ENCODE measurements around the gene MAP1S.
"Not testable (repeated sequence)": the region's sequence is repeated elsewhere in the genome, so short reads cannot be mapped to it uniquely, and the experiment has no call there.

Gene MAP1S

DNA sequence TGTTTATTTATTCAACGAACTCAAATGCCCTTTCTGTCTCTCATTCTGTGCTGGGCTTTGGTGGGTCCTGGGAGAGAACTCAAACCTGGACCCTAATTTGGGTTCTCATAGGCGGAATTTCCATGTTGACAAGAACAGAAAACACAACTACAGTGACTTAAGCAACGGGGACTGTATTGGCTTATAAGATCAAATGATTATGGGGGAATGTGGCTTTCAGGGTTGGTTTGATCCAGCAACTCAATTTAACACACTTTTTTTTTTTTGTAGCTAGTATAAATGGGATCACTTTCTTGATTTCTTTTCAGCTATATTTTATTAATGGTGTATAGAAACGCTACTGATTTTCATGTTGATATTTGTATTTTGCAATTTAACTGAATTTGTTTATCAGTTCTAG lies 41.9 kb downstream of the MAP1S start:
- no peak for DNase-seq (ENCODE audit: extremely low read depth in 1 of 2, low read depth in 1 of 2)

DNA sequence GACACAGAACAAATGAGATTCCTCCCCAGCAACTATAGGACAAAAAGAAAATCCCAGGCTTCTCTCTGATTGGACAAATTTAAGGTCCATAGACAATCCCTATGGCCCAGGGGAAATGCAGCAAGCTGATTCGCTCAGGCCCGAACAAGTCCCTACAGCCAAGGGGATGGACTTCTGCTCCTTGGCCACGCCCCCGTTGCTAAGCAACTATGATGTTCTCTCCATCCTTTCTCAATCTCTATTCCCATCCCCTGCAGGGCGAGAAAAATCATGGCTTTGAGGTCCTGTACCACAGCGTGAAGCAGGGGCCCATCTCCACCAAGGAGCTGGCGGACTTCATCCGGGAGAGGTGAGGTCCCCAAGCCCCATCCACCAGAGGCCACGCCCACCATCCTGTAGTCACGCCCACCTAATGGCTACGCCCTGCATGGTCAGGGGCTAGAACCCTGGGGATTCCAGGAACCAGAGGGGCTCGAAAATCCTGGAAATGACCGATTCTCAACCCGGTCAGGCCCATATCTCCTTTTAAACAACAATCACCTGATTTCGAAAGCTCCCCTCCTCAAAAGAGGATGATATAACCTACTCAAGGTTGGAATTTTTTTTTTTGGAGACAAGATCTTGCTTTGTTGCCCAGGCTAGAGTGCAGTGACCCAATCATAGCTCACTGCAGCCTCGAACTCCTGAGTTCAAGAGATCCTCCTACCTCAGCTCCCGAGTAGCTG lies 43.4 kb downstream of the MAP1S start:
- DNase-seq (ENCODE audit: extremely low read depth in 1 of 2, low read depth in 1 of 2): no peak

DNA sequence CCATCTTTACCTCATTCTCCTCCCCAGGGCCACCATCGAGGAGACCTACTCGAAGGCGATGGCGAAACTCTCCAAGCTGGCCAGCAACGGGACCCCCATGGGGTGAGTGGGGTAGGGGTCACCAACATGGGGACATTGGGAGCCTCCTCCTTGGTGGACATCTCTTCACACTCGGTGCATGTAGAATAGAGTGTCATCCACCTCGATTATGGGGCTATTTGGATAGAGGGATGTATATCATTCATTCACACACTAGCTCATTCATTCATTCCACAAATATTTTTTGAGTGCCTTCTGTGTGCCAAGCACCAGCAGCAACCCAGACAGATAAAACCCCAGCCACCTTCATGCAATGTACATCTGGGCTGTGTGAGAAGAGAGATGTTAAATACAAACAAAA lies 45.1 kb downstream of the MAP1S start:
- no peak for DNase-seq (ENCODE audit: extremely low read depth in 1 of 2, low read depth in 1 of 2)

DNA sequence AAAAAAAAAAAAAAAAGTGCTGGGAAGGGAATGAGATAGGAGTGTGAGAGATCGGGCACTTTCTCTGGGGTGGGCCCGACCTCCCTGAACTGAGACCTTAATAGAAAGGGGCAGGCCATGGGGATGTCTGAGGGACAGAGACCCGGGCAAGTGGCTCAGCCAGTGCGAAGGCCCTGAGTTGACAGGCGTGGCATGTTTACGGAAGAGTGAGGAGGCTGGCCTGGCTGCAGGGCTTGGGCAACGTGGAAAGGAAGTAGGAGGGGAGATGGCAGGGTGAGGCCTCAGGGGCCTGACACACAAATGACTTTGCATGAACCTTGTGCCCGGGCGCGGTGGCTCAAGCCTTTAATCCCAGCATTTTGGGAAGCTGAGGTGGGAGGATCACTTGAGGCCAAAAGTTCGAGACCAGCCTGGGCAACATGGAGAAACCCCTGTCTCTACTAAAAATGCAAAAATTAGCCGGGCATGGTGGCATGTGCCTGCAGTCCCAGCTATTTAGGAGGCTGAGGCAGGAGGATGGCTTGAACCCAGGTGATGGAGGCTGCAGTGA lies 45.9 kb downstream of the MAP1S start:
- no peak for DNase-seq (ENCODE audit: extremely low read depth in 1 of 2, low read depth in 1 of 2)

DNA sequence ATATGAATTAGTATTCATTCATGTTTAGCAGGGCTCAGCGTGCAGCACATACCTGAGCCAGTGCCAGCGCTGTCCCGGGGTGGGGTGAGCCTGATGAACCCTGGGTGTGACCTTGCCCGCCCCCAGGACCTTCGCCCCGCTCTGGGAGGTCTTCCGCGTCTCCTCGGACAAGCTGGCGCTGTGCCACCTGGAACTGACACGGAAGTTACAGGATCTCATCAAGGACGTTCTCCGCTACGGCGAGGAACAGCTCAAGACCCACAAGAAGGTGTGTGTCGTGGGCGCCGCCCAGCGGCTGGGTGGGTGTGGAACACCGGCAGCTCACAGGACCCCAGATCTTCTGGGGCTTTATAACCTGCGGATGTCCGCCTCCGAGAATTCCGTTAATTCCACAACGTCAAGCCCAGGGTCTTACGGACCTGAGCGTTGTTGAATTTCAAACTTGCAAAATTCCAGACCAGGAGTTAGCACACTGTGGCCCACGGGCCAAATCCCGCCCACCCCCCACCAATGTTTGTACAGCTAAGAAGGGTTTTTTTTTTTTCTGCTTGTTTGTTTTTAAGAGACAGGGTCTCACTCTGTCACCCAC lies 47.4 kb downstream of the MAP1S start:
- DNase-seq (ENCODE audit: extremely low read depth in 1 of 2, low read depth in 1 of 2): no peak

DNA sequence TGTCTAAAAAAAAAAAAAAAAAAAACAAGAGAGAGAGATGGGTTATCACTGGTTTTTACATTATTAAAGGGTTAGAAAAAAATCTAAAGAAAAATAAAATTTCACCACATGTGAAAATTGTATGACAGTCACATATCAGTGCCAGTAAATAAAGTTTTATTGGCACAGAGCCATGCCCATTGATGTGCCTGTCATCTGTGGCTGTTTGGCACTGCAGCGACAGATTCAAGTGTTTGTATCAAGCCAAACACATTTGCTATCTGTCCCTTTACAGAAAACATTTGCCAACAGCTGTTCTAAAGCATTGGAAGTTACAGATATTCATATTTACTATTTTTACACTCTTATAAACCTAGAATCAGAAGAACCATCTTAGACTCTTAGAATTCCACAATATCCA lies 48.3 kb downstream of the MAP1S start:
- no peak for DNase-seq (ENCODE audit: extremely low read depth in 1 of 2, low read depth in 1 of 2)

DNA sequence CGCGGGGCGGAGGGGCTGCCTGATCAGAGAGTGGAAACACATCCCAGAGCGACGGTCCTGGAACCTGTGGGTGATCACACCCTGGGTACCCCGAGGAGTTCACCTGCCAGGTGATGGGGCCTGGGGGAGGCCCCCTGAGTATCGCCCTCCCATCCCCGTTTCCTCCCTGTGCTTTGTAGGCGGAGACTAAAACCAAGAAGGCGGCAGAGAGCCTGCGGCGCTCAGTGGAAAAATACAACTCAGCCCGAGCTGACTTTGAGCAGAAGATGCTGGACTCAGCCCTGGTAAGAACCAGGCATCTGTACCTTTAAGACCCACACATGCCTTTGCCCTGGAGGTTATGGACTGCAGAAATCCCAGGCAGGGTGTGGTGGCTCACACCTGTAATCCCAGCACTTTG lies 51.3 kb downstream of the MAP1S start:
- no peak for DNase-seq (ENCODE audit: extremely low read depth in 1 of 2, low read depth in 1 of 2)

DNA sequence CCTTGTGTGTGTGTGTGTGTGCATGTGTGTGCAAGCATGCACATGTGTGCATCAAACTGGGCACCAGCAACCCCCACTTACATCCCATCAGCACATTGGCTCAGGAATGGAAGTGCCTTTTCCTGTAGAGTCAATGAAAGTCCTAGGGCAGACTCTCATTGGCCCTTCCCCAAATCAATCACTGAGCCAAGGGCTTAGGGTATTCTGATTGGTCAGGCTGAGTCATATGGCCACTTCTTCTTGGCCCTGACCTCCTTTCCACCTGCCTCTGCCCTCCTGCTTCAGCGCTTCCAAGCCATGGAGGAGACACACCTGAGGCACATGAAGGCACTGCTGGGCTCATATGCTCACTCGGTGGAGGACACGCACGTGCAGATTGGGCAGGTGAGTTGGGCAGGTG lies 52.9 kb downstream of the MAP1S start:
- DNase-seq (ENCODE audit: extremely low read depth in 1 of 2, low read depth in 1 of 2): no peak

DNA sequence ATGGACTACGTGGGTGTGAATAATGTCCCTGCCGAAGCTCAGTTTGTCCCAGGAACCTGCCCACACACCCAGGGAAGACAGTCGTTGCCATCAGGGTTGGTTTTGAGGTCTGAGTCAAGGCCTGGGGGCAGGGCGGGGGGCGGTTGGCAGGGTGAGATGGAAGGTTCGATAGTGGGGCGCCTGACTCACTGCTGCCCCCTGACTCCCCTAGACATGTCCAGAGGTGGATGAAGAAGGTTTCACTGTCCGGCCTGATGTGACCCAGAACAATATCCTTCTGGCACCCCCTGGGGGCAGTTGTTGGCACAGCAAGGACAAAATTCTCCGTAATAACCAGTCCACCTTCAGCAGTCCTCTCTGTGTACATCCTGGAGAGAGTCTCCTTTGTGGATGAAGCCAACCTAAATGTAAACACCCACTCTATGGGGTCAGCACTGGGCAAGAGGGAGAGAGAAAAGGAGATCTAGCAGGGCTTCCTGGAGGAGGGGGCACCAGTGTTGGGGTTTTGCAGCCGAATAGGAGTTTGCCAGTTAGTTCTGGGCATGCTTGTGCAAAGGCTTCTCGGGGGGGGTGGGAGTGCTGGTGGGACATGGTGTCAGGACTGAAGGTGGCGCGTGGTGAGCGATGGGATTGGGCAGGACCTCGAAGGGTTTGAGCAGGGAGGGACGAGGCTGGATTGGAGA lies 56.1 kb downstream of the MAP1S start:
- no peak for DNase-seq (ENCODE audit: extremely low read depth in 1 of 2, low read depth in 1 of 2)

DNA sequence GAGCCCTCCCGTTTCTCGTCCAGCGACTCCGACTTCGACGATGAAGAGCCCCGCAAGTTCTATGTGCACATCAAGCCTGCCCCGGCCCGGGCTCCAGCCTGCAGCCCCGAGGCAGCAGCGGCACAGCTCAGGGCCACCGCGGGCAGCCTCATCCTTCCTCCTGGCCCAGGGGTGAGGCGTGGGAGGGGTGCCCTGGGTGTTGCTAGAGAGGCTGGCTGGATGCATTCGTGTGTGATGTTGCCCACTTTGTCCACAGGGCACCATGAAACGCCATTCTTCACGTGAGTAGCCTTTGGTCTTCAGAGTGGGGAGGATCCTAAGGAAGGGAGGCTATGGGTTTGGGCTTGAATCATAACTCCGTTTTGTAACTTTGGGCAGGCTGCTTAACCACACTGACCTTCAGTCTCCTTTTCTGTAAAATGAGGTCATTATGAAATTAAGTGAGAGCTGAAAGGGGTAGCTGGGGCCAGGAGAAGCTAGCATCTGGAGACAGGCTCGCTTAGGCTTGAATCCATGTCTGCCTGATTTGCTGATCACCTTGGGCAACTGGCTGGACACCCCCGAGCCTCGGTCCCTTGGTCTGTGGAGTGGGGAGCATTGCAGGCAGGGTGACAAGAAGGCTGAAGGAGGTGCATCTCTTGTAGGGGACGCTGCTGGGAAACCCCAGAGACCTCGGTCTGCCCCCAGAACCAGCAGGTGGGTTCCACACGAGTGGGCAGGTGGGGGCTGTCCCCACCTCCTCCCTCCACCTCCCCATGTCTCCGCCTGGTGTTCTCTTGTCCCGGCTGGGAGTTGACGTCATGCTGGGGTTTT lies 56.9 kb downstream of the MAP1S start:
- DNase-seq (ENCODE audit: extremely low read depth in 1 of 2, low read depth in 1 of 2): no peak

DNA sequence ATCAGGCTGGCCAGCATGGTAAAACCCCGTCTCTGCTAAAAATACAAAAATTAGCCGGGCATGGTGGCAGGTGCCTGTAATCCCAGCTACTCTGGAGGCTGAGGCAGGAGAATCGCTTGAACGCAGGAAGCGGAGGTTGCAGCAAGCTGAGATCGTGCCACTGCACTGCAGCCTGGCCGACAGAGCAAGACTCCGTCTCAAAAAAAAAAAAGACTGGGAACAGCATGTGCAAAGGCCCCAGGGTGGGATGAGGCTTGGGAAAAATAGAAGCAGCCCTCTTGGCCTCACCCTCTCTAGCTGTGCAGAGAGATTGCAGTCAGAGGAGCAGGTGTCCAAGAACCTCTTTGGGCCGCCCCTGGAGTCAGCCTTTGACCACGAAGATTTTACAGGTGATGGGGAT lies 58.6 kb downstream of the MAP1S start:
- DNase-seq (ENCODE audit: extremely low read depth in 1 of 2, low read depth in 1 of 2): not testable (repeated sequence)

DNA sequence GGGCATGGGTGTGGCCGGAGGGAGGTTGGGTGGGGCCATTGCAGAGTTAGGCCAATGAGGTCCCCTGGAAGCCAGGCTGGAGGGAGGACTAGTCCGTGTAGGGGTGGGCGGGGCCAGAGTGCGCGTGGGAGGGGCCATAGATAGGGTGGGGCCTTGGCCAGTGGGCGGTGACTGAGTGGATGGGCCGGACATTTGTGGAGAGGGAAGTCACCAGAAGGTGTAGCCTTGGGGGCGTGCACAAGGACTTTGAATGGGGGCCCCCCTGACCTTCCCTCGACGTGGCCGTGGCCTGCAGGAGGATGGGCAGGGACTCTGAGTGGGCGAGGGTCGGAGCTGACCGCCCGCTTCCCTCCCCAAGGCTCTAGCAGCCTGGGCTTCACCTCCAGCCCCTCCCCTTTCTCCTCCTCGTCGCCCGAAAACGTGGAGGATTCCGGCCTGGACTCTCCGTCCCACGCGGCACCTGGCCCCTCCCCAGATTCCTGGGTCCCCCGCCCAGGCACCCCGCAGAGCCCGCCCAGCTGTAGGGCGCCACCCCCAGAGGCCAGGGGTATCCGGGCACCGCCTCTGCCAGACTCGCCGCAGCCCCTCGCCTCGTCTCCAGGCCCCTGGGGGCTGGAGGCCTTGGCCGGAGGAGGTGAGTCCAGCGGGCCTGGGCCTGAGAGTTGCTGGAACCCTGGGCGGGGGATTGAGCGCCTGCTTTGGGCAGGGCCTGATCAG lies 59.1 kb downstream of the MAP1S start:
- peak; percentile 39 to 54 for DNase-seq (ENCODE audit: extremely low read depth in 1 of 2, low read depth in 1 of 2)

DNA sequence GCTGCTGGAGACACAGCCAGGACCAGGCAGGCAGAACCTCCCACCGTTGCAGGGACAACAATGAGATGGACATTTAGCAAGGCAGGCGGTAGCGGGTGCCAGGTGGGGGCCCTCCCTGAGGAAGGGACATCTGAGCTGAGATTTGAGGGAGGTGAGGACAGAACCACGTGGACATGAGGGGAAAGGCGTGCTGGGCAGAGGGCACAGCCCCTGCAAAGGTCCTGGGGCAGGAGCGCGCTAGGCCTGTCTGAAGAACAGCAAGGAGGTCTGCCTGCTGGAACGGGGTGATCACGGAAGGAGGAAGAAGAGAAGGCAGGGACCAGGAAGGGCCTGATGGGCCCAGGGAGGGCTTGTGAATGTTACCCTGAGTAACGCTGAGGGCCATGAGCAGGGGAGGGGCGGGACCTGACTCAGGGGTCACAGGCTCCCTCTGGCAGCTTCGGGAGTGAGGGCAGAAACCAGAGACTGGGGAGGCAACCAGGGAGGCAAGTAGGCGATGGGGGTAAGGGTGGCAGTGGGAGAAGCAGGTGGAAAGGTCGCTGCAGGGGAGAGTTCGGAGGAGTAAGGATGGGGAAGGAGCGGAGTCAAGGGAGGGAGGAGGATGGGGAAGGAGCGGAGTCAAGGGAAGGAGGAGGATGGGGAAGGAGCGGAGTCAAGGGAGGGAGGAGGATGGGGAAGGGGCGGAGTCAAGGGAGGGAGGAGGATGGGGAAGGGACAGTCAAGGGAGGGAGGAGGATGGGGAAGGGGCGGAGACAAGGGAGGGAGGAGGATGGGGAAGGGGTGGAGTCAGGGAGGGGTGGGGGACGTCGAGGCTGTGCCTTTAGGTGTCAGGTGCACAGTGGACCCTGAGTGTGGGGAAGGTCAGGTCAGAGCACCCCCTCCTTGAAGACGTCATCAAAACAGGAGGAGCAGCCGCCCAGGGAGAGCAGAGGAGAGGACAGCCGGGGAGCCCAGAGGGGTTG lies 60.0 kb downstream of the MAP1S start:
- no peak for DNase-seq (ENCODE audit: extremely low read depth in 1 of 2, low read depth in 1 of 2)

DNA sequence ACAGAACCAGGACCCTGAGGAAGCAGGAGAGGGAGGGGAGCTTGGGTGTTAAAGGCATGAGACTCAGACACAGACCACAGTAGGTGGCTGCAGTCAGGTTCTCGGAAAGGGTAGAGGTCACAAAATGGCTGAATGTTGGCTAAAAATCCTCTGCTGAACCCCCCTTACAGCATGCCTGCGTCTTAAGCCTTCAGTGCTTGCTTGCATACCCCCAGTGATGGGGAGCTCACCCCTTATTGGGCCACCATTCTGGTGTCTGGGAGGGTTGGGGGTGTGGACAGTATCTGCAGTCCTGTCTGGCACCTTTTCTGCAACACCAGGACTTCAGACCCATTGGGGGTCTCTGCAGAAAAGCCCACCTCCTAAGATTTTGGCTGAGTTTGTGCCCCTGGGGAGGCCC lies 61.5 kb downstream of the MAP1S start:
- no peak for DNase-seq (ENCODE audit: extremely low read depth in 1 of 2, low read depth in 1 of 2)

DNA sequence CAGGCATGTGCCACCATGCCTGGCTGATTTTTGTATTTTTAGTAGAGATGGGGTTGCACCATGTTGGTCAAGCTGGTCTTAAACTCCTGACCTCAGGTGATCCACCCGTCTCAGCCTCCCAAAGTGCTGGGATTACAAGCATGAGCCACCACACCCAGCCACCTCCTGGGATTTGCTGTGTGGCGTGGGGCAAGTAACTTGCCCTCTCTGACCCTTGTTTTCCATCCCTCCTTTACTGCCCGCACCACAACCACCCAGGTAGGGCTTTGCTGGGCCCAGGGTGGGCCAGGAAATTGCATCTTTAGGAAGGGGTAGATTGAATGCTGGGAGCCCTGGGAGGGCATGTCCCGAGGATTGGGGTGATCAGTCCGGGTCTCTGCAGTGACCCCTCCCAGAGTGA lies 64.4 kb downstream of the MAP1S start:
- not testable (repeated sequence) for DNase-seq (ENCODE audit: extremely low read depth in 1 of 2, low read depth in 1 of 2)

All from stimulated activated CD8-positive, alpha-beta memory T cell treated with anti-CD3 and anti-CD28 coated beads, Interleukin-7, amount 100 ng/mL, for 48 hours (primary cell).